ENCODE results near the gene RPUSD3.
"Not testable (repeated sequence)": the region's sequence is repeated elsewhere in the genome, so short reads cannot be mapped to it uniquely, and the experiment has no call there.

RPUSD3 gene

GRCh38 chr3:9854291-9854940 is 10.6 kb upstream of the RPUSD3 start:
- not testable (repeated sequence) for H3K36me3 Mint-ChIP-seq; H3K9me3 Mint-ChIP-seq; H3K4me1 Mint-ChIP-seq; DNase-seq (ENCODE audit: low spot score in 2 of 2); H3K27ac Mint-ChIP-seq; H3K4me3 Mint-ChIP-seq; ATAC-seq

DNA sequence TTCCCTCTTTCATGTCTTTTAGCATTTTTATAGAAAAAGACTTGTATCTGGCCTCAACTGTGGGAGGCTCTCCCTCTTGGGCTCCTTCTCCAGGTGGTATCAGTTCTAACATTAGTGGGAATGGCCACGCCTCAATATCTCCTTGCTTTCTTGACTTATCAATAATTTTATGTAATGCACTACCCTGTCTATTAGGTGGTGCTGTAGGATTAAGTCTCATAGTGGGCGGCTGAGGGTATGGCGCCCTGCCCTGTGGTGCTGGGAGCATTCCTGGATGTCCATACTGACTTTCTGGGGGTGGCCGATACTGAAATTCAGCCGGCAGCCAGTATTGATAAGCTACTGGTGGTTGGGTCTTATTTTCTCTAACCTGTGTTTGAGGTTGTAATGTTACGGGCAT is 8.7 kb upstream of the RPUSD3 start:
- peaks cover 6% of the 10 kb centered on the region for H3K36me3 Mint-ChIP-seq
- no peak overlapping the region for H3K27ac Mint-ChIP-seq
- no peak for DNase-seq (ENCODE audit: low spot score in 2 of 2)
- no peak overlapping the region for H3K4me3 Mint-ChIP-seq
- no peaks in the 10 kb centered on the region for H3K9me3 Mint-ChIP-seq
- no peak for ATAC-seq
- peaks cover 10% of the 10 kb centered on the region for H3K4me1 Mint-ChIP-seq

DNA sequence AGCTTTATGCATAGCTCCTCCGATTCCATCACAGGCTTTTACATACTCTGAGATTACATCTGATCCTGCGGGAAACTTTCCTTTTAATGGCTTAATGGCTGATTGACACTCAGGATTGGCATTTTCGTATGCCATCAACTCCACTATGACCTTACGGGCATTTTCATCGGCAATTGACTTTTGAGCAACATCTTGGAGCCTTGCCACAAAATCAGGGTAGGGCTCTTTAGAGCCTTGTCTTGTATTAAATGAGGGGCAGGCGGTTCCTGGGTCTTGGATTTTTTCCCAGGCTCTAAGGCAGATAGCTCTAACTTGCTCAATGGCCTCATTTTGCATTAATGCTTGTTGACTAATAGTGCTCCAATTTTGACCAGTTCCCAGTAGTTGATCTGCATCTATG is 8.1 kb upstream of the RPUSD3 start:
- not testable (repeated sequence) for H3K4me3 Mint-ChIP-seq; ATAC-seq; H3K9me3 Mint-ChIP-seq; H3K27ac Mint-ChIP-seq; H3K36me3 Mint-ChIP-seq; DNase-seq (ENCODE audit: low spot score in 2 of 2); H3K4me1 Mint-ChIP-seq

DNA sequence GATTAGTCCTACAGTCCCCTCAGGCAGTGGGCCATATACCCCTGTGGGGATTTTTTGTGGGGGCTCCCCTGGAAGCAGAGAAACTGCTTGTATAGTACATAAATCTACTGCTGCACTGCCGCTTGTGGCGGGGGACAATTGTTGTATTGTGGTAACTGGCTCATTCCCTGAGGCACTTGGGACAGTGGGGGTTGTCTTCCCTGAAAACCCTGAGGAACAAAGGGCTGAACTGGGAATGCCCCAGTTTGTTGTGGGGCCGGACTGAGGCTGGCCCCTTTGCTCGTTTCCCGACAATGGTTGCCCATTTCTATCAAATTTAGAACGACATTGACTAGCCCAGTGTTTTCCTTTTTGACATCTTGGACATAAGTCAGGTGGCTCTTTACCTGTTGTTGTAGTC is 7.6 kb upstream of the RPUSD3 start:
- not testable (repeated sequence) for H3K9me3 Mint-ChIP-seq; H3K4me3 Mint-ChIP-seq; ATAC-seq; H3K4me1 Mint-ChIP-seq; H3K36me3 Mint-ChIP-seq; H3K27ac Mint-ChIP-seq; DNase-seq (ENCODE audit: low spot score in 2 of 2)

DNA sequence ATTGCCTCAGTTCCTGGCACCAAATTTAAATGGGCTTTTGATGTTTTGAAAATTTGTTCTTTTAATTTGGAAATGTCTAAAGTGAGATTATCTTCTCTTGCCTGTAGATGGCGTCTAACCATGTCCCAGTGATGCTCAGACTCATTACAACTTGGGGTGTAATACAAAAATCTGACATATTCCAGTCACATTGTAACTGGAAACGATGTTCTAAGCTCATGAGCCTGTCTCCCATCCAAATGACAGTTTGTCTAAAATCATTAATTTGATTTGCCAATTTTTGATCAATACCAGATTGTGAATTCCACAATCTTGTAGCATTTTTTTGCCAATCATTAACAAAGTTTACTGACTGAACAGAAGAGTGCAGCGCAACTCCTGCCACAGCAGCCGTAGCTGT is 5.1 kb upstream of the RPUSD3 start:
- not testable (repeated sequence) for DNase-seq (ENCODE audit: low spot score in 2 of 2); ATAC-seq; H3K27ac Mint-ChIP-seq; H3K9me3 Mint-ChIP-seq; H3K4me3 Mint-ChIP-seq; H3K36me3 Mint-ChIP-seq
- peaks cover 12% of the 10 kb centered on the region for H3K4me1 Mint-ChIP-seq

DNA sequence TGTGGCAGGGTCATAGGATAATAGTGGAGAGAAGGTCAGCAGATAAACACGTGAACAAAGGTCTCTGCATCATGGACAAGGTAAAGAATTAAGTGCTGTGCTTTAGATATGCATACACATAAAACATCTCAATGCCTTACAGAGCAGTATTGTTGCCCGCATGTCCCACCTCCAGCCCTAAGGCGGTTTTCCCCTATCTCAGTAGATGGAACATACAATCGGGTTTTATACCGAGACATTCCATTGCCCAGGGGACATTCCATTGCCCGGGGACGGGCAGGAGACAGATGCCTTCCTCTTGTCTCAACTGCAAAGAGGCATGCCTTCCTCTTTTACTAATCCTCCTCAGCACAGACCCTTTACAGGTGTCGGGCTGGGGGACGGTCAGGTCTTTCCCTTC is 4.1 kb upstream of the RPUSD3 start:
- H3K27ac Mint-ChIP-seq; ATAC-seq; H3K4me1 Mint-ChIP-seq; H3K36me3 Mint-ChIP-seq; H3K9me3 Mint-ChIP-seq; DNase-seq (ENCODE audit: low spot score in 2 of 2); H3K4me3 Mint-ChIP-seq: not testable (repeated sequence)

GRCh38 chr3:9846931-9847488 is 3.2 kb upstream of the RPUSD3 start:
- no peak overlapping the region for H3K27ac Mint-ChIP-seq
- peaks cover 17% of the 10 kb centered on the region for H3K4me1 Mint-ChIP-seq
- no peak overlapping the region for H3K4me3 Mint-ChIP-seq
- no peaks in the 10 kb centered on the region for H3K9me3 Mint-ChIP-seq
- peaks cover 18% of the 10 kb centered on the region for H3K36me3 Mint-ChIP-seq
- ATAC-seq (no peak), DNase-seq (ENCODE audit: low spot score in 2 of 2) (no peak)

DNA sequence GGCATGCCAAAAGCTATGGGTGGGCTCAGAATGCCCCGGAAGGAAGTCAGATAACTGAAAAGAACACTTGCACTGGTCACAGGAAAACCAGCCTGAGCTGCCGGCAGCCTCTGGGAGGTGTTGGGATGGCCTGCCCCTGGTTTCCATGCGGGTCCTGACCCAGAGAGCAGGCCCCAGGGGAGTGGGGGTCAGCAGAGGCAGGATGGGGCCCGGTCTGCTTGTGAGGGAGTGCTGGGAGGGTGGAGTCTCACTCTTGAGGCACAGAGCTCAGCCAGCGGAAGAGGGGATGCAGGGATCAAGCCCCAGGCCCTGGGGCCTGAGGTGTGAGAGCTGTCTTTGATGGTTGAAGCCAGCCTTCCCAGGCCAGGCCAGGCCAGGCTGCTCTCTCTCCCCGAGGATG is 2.4 kb upstream of the RPUSD3 start:
- peaks cover 21% of the 10 kb centered on the region for H3K4me1 Mint-ChIP-seq

DNA sequence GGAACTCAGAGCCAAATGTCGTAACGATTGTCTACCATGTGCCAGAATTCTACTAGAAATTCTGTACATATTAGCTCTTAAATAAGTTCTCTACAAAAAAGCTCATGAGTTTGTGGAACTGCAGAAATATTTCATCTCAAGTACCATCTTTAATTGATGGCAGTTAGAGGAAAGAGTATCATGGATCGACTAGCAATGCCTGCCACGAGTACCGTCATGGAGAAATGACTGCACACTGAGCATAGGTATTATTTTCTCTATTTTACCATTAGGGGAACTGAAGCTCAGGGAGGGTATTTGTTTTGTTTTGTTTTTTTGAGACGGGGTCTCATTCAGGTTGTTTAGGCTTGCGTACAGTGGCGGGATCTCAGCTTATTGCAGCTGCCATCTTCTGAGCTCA is 2.8 kb downstream of the RPUSD3 start:
- no peak overlapping the region for H3K27ac Mint-ChIP-seq
- no peak overlapping the region for H3K4me3 Mint-ChIP-seq
- H3K4me1 Mint-ChIP-seq, result peaks cover 26% of the 10 kb centered on the region
- DNase-seq (ENCODE audit: low spot score in 2 of 2) (no peak), ATAC-seq (no peak)
- peaks cover 75% of the 10 kb centered on the region for H3K36me3 Mint-ChIP-seq
- H3K9me3 Mint-ChIP-seq, result no peaks in the 10 kb centered on the region

More for the DNA sequence above, 2.4 kb upstream of the RPUSD3 start:
- Mint-ChIP-seq H3K27ac (no peak overlapping the region), H3K36me3 (peaks cover 26% of the 10 kb centered on the region), H3K9me3 (no peaks in the 10 kb centered on the region), H3K4me3 (no peak overlapping the region)
- ATAC-seq (no peak), DNase-seq (ENCODE audit: low spot score in 2 of 2) (no peak)

- no peak for ATAC-seq
- no peak for DNase-seq (ENCODE audit: low spot score in 2 of 2)
- no peaks in the 10 kb centered on the region for H3K9me3 Mint-ChIP-seq
- no peak overlapping the region for H3K4me3 Mint-ChIP-seq
- peaks cover 24% of the 10 kb centered on the region for H3K4me1 Mint-ChIP-seq
- peak overlapping the region; percentile 91 for H3K27ac Mint-ChIP-seq
- H3K36me3 Mint-ChIP-seq, result peaks cover 91% of the 10 kb centered on the region
Measured at GRCh38 chr3:9838856-9839255, 5.0 kb downstream of the RPUSD3 start.

DNA sequence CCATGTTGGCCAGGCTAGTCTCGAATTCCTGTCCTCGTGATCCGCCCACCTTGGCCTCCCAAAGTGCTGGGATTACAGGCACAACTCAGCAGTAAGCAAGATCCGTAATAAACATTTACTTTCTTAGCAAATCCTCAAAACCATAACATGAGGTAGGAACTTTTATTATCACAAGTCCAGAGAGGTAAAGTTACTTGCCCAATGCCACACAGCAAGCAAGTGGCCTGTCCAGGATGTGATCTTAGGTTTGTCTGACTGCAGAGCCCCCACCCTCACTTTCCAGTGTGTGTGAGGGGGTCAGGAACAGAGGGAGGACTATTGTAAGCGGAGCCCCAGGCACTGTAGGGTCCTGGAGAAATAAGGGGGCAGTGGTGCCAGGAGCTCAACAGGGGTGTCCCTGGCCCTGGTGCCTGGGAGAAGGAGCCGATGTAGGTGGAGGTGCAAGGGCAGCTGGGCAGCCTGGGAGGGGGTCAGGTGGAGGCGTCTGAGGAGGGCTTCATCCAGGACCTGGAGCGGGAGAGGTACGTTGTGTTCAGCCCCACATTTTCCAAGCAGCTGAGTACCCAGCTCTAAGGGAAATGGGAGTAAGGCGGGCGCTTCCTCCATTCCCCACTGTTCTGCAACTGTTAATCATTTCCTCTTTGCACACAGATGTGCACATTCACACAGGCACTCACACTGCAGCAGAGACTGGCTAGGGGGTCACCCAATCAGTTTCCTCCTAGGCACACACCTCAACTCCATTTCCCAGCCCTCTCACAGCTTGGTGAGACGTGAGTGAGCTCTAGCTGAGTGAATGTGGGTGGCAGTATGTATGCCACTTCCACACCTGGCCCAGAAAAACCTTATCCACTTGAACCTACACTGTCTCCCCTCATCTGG is 5.9 kb downstream of the RPUSD3 start:
- Mint-ChIP-seq H3K27ac (peak overlapping the region; percentile 91), H3K4me3 (no peak overlapping the region), H3K36me3 (peaks cover 95% of the 10 kb centered on the region), H3K4me1 (peaks cover 18% of the 10 kb centered on the region), H3K9me3 (no peaks in the 10 kb centered on the region)
- ATAC-seq (no peak), DNase-seq (ENCODE audit: low spot score in 2 of 2) (no peak)

- peaks cover 88% of the 10 kb centered on the region for H3K36me3 Mint-ChIP-seq
- peak overlapping the region; percentile 50 for H3K27ac Mint-ChIP-seq
- H3K9me3 Mint-ChIP-seq, result no peaks in the 10 kb centered on the region
- peaks cover 10% of the 10 kb centered on the region for H3K4me1 Mint-ChIP-seq
- H3K4me3 Mint-ChIP-seq, result no peak overlapping the region
- ATAC-seq, result no peak
- DNase-seq (ENCODE audit: low spot score in 2 of 2), result no peak
Measured at GRCh38 chr3:9834520-9835380, 9.1 kb downstream of the RPUSD3 start.

DNA sequence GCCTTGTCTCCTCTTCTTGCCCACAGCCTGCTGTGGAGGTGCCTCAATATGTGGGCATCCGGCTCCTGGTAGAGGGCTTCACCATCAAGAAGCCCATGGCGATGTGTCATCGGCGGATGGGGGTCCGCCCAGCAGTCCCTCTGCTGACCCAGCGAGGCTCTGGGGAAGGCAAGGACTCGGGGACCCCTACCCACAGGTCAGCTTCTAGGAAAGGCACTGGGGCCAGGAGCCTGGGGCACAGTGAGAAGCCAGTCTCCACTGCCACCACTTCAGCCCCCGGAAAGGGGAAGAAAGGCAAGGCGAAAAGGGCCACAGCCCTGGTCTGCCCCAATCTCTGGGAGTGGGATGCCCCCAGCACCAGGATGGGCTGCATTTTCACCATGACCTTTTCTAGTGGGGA is 10.7 kb downstream of the RPUSD3 start:
- Mint-ChIP-seq H3K9me3 (no peaks in the 10 kb centered on the region), H3K27ac (no peak overlapping the region), H3K36me3 (peaks cover 88% of the 10 kb centered on the region), H3K4me1 (peaks cover 10% of the 10 kb centered on the region), H3K4me3 (no peak overlapping the region)
- DNase-seq (ENCODE audit: low spot score in 2 of 2), result no peak
- no peak for ATAC-seq

DNA sequence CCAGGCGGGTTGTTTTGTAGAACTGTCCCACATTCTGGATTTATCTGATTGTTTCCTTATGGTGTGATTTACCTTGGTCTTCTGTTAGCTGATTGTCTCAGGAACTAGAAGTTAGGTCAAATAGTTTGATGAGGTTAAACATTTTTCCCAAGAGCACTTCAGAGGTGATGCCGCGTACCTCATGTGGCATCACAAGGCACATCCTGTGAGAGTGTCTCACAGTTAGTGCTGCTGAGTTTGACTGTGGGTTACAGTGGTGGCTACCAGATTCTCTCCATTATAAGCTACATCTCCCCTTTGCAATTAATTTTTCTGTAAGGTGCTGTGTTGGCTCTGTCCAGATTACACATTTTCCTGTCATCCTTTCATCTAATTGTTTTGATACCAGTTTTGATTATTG is 12.6 kb downstream of the RPUSD3 start:
- no peak for ATAC-seq
- H3K9me3 Mint-ChIP-seq, result no peaks in the 10 kb centered on the region
- H3K4me3 Mint-ChIP-seq, result no peak overlapping the region
- no peak for DNase-seq (ENCODE audit: low spot score in 2 of 2)
- H3K36me3 Mint-ChIP-seq, result peaks cover 78% of the 10 kb centered on the region
- H3K27ac Mint-ChIP-seq, result no peak overlapping the region
- peaks cover 5% of the 10 kb centered on the region for H3K4me1 Mint-ChIP-seq
